ENCODE data around the gene SSUH2. TPM values are rescaled to one million over a fixed set of nuclear protein-coding genes. Genes with fewer than 3 reads are reported as not detected.

Gene SSUH2
- total and polyA plus RNA-seq, 2 of the 13 experiments (the other 11 are each of a cell fraction or from before 2014, with no cell fraction given): 38.1 to 136 TPM

GRCh38 chr3:8655387-8655835 is 10.8 kb upstream of the SSUH2 start (continued):
- TF ChIP-seq ZNF597 (CRISPR knock-in tag; IDR thresholded peaks at IDR 0.05): no peak
- 0 out of 2 replicates have a peak, but pooled peaks have one; percentile 38 for TF ChIP-seq ZNF430 (CRISPR knock-in tag; IDR thresholded peaks at IDR 0.05)
- no peak for TF ChIP-seq ZNF337 (CRISPR knock-in tag; IDR thresholded peaks at IDR 0.05; ENCODE audit: borderline replicate concordance, low read depth)
- no peak for TF ChIP-seq PBX3 (CRISPR knock-in tag; IDR thresholded peaks at IDR 0.05; ENCODE audit: borderline replicate concordance)
- 0 out of 2 replicates have a peak, but pooled peaks have one; percentile 76 for TF ChIP-seq MIXL1 (CRISPR knock-in tag; IDR thresholded peaks at IDR 0.05)
- no peak for TF ChIP-seq NFRKB (IDR thresholded peaks at IDR 0.05)
- TF ChIP-seq ZBTB42 (CRISPR knock-in tag; IDR thresholded peaks at IDR 0.05): no peak
- TF ChIP-seq ZNF878 (CRISPR knock-in tag; IDR thresholded peaks at IDR 0.05): no peak
- TF ChIP-seq ZNF367 (CRISPR knock-in tag; IDR thresholded peaks at IDR 0.05; ENCODE audit: borderline replicate concordance): no peak
- TF ChIP-seq ZNF260 (CRISPR knock-in tag; IDR thresholded peaks at IDR 0.05; ENCODE audit: borderline replicate concordance, low read depth): no peak
- TF ChIP-seq, protein P1, sequence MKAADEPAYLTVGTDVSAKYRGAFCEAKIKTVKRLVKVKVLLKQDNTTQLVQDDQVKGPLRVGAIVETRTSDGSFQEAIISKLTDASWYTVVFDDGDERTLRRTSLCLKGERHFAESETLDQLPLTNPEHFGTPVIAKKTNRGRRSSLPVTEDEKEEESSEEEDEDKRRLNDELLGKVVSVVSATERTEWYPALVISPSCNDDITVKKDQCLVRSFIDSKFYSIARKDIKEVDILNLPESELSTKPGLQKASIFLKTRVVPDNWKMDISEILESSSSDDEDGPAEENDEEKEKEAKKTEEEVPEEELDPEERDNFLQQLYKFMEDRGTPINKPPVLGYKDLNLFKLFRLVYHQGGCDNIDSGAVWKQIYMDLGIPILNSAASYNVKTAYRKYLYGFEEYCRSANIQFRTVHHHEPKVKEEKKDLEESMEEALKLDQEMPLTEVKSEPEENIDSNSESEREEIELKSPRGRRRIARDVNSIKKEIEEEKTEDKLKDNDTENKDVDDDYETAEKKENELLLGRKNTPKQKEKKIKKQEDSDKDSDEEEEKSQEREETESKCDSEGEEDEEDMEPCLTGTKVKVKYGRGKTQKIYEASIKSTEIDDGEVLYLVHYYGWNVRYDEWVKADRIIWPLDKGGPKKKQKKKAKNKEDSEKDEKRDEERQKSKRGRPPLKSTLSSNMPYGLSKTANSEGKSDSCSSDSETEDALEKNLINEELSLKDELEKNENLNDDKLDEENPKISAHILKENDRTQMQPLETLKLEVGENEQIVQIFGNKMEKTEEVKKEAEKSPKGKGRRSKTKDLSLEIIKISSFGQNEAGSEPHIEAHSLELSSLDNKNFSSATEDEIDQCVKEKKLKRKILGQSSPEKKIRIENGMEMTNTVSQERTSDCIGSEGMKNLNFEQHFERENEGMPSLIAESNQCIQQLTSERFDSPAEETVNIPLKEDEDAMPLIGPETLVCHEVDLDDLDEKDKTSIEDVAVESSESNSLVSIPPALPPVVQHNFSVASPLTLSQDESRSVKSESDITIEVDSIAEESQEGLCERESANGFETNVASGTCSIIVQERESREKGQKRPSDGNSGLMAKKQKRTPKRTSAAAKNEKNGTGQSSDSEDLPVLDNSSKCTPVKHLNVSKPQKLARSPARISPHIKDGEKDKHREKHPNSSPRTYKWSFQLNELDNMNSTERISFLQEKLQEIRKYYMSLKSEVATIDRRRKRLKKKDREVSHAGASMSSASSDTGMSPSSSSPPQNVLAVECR (CRISPR knock-in tag; IDR thresholded peaks at IDR 0.05; ENCODE audit: borderline replicate concordance): peak; percentile 37; the same call in 1 of the 2 replicates
- no peak for TF ChIP-seq ZNF746 (CRISPR knock-in tag; IDR thresholded peaks at IDR 0.05)
- TF ChIP-seq REXO4 (CRISPR knock-in tag; IDR thresholded peaks at IDR 0.05; ENCODE audit: borderline replicate concordance): no peak
- no peak for TF ChIP-seq PCBP2 (optimal IDR thresholded peaks at IDR 0.05; ENCODE audit: low read depth, low read length, poor library complexity, severe bottlenecking)
- no peak for TF ChIP-seq ZNF737 (CRISPR knock-in tag; IDR thresholded peaks at IDR 0.05; ENCODE audit: borderline replicate concordance)
- TF ChIP-seq, protein P2, sequence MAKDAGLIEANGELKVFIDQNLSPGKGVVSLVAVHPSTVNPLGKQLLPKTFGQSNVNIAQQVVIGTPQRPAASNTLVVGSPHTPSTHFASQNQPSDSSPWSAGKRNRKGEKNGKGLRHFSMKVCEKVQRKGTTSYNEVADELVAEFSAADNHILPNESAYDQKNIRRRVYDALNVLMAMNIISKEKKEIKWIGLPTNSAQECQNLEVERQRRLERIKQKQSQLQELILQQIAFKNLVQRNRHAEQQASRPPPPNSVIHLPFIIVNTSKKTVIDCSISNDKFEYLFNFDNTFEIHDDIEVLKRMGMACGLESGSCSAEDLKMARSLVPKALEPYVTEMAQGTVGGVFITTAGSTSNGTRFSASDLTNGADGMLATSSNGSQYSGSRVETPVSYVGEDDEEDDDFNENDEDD (CRISPR knock-in tag; IDR thresholded peaks at IDR 0.05; ENCODE audit: borderline replicate concordance): peak; percentile 16; the same call in 1 of the 2 replicates
- peak; percentile 32; the same call in 1 of the 2 replicates for TF ChIP-seq NCOR1 (IDR thresholded peaks at IDR 0.05; ENCODE audit: borderline replicate concordance, low read length)
- TF ChIP-seq ZNF207 (IDR thresholded peaks at IDR 0.05; ENCODE audit: borderline replicate concordance): no peak
- TF ChIP-seq ARNT2 (CRISPR knock-in tag; IDR thresholded peaks at IDR 0.05; ENCODE audit: low read depth): no peak
- no peak for TF ChIP-seq ZUFSP (CRISPR knock-in tag; IDR thresholded peaks at IDR 0.05; ENCODE audit: borderline replicate concordance)
- peak; percentile 50; the same call in 1 of the 2 replicates for TF ChIP-seq FOXA1 (IDR thresholded peaks at IDR 0.05)
- TF ChIP-seq FOXA1 (CRISPR knock-in tag; IDR thresholded peaks at IDR 0.05): peak; percentile 80

Data from HepG2 (cell line).